Measurements from ENCODE around the gene MYH14.

DNA sequence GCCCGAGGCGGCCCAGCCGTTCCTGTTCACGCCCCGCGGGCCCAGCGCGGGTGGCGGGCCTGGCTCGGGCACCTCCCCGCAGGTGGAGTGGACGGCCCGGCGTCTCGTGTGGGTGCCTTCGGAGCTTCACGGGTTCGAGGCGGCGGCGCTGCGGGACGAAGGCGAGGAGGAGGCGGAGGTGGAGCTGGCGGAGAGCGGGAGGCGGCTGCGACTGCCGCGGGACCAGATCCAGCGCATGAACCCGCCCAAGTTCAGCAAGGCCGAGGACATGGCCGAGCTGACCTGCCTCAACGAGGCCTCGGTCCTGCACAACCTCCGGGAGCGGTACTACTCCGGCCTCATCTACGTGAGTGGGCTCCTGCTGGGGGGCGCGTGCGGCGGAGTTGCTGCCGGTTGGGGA lies 7.0 kb downstream of the MYH14 start:
- TF ChIP-seq, protein P1, sequence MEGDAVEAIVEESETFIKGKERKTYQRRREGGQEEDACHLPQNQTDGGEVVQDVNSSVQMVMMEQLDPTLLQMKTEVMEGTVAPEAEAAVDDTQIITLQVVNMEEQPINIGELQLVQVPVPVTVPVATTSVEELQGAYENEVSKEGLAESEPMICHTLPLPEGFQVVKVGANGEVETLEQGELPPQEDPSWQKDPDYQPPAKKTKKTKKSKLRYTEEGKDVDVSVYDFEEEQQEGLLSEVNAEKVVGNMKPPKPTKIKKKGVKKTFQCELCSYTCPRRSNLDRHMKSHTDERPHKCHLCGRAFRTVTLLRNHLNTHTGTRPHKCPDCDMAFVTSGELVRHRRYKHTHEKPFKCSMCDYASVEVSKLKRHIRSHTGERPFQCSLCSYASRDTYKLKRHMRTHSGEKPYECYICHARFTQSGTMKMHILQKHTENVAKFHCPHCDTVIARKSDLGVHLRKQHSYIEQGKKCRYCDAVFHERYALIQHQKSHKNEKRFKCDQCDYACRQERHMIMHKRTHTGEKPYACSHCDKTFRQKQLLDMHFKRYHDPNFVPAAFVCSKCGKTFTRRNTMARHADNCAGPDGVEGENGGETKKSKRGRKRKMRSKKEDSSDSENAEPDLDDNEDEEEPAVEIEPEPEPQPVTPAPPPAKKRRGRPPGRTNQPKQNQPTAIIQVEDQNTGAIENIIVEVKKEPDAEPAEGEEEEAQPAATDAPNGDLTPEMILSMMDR (conservative IDR thresholded peaks at IDR 0.05; ENCODE audit: low read depth, low read length) = no peak
- no peak for TF ChIP-seq FOS (IDR thresholded peaks at IDR 0.05; ENCODE audit: low read depth, low read length)
- no peak for TF ChIP-seq CEBPB (IDR thresholded peaks at IDR 0.05; ENCODE audit: low read depth, low read length)
- TF ChIP-seq POLR2A (IDR thresholded peaks at IDR 0.05; ENCODE audit: low read depth, low read length) = no peak
- no peak for TF ChIP-seq CHD1 (IDR thresholded peaks at IDR 0.05; ENCODE audit: low read depth, low read length)
- TF ChIP-seq MAZ (IDR thresholded peaks at IDR 0.05; ENCODE audit: borderline replicate concordance, low read depth, low read length) = no peak
- TF ChIP-seq, protein P2, sequence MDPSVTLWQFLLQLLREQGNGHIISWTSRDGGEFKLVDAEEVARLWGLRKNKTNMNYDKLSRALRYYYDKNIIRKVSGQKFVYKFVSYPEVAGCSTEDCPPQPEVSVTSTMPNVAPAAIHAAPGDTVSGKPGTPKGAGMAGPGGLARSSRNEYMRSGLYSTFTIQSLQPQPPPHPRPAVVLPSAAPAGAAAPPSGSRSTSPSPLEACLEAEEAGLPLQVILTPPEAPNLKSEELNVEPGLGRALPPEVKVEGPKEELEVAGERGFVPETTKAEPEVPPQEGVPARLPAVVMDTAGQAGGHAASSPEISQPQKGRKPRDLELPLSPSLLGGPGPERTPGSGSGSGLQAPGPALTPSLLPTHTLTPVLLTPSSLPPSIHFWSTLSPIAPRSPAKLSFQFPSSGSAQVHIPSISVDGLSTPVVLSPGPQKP (IDR thresholded peaks at IDR 0.05; ENCODE audit: borderline replicate concordance, low read depth, low read length) = no peak
- TF ChIP-seq RFX5 (IDR thresholded peaks at IDR 0.05; ENCODE audit: low read depth, low read length) = no peak
- TF ChIP-seq RAD21 (IDR thresholded peaks at IDR 0.05; ENCODE audit: low read length) = no peak
- no peak for TF ChIP-seq SMC3 (IDR thresholded peaks at IDR 0.05; ENCODE audit: low read depth, low read length)
- no peak for TF ChIP-seq BHLHE40 (IDR thresholded peaks at IDR 0.05; ENCODE audit: low read depth, low read length)
- TF ChIP-seq, protein P3, sequence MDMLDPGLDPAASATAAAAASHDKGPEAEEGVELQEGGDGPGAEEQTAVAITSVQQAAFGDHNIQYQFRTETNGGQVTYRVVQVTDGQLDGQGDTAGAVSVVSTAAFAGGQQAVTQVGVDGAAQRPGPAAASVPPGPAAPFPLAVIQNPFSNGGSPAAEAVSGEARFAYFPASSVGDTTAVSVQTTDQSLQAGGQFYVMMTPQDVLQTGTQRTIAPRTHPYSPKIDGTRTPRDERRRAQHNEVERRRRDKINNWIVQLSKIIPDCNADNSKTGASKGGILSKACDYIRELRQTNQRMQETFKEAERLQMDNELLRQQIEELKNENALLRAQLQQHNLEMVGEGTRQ (IDR thresholded peaks at IDR 0.05; ENCODE audit: low read depth, low read length) = no peak
- TF ChIP-seq MAFK (IDR thresholded peaks at IDR 0.05; ENCODE audit: low read depth, low read length) = no peak

Measured in IMR-90 (cell line).